ENCODE results near the gene MYO18A. TPM values are rescaled to one million over a fixed set of nuclear protein-coding genes. Genes with fewer than 3 reads are reported as not detected.
A peak's percentile ranks its signal among the peaks of the same experiment; 100 is the strongest.

Gene MYO18A
- total RNA-seq, 1 donor from 2014 or later, result 45.9 TPM

DNA sequence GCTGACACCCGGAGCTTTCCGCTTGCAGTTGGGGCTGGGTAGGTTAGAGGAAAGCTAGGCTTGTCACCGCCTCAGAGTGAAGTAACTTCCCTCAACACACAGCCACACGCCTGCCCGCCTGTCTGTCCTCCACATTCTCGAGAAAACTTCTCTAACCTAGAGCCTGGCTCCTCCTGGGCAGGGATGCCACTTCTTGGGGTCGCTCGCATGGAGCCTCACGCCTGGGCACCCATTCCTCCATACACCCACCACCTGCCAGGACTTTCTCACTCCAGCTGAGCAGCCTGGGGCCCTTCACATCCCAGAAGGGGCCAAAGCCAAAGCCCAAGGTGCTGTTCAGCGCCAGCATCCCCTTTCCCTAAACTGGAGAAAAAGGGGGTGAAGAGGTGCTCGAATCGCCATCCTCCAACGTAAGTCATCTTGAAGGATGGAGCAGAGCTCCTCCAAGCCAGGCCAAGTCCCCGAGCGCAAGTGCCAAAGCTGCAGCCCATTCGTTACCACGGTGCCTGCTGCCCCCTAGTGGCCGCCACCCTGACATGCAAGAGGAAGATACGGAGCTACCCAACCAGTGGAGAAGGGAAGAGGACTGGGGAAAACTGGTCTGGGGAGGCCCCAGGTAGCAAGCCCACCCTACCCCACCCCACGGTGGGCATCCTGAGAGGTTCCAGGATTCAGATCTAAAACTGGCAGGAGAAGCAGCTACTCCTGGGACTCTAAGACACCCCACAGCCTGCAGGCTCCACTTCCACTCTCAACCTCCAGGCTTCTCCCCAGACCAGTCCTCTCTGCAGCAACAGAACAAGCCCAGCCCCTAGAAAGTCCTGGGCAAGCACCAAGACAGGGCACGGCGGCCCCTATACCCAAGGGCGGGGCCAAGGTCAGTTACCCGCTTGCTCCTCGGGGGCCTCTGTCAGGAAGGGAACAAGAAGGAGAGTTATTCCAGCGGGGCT, 63.1 kb downstream of the MYO18A start:
- no peaks in the 10 kb centered on the region for H3K79me2 ChIP-seq (ENCODE audit: insufficient read depth, low read length)
- H3K9me3 Mint-ChIP-seq (ENCODE audit: unreplicated experiment), result no peaks in the 10 kb centered on the region
- H3K9me3 ChIP-seq (ENCODE audit: insufficient read depth, low read depth, low read length), result no peaks in the 10 kb centered on the region
- no peak overlapping the region for H3K27ac Mint-ChIP-seq (ENCODE audit: unreplicated experiment)
- H3K4me2 ChIP-seq (ENCODE audit: low read length), result no peak overlapping the region
- H3K4me1 Mint-ChIP-seq (ENCODE audit: low read depth, unreplicated experiment), result peaks cover 9% of the 10 kb centered on the region
- no peak overlapping the region for H3K9ac ChIP-seq (ENCODE audit: low read length)
- H3K4me3 ChIP-seq (ENCODE audit: insufficient read depth, low read depth, low read length), result no peak overlapping the region
- H3K4me1 ChIP-seq (ENCODE audit: insufficient read depth, low read length), result peaks cover 18% of the 10 kb centered on the region
- H3K27ac ChIP-seq (ENCODE audit: low read depth, low read length), result no peak overlapping the region
- DNase-seq (ENCODE audit: low read depth), result no peak
- no peaks in the 10 kb centered on the region for H3K27me3 ChIP-seq (ENCODE audit: insufficient read depth, low read length)
- no peak overlapping the region for H3K4me3 Mint-ChIP-seq (ENCODE audit: unreplicated experiment)
- H3K36me3 Mint-ChIP-seq (ENCODE audit: low read depth, unreplicated experiment), result peaks cover 31% of the 10 kb centered on the region
- H3K36me3 ChIP-seq (ENCODE audit: insufficient read depth, low read length), result no peaks in the 10 kb centered on the region
- TF ChIP-seq EZH2 (IDR thresholded peaks at IDR 0.05; ENCODE audit: insufficient read depth, low read length), result no peak
- TF ChIP-seq, protein P1, sequence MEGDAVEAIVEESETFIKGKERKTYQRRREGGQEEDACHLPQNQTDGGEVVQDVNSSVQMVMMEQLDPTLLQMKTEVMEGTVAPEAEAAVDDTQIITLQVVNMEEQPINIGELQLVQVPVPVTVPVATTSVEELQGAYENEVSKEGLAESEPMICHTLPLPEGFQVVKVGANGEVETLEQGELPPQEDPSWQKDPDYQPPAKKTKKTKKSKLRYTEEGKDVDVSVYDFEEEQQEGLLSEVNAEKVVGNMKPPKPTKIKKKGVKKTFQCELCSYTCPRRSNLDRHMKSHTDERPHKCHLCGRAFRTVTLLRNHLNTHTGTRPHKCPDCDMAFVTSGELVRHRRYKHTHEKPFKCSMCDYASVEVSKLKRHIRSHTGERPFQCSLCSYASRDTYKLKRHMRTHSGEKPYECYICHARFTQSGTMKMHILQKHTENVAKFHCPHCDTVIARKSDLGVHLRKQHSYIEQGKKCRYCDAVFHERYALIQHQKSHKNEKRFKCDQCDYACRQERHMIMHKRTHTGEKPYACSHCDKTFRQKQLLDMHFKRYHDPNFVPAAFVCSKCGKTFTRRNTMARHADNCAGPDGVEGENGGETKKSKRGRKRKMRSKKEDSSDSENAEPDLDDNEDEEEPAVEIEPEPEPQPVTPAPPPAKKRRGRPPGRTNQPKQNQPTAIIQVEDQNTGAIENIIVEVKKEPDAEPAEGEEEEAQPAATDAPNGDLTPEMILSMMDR (IDR thresholded peaks at IDR 0.05; ENCODE audit: insufficient read depth, low read depth, low read length), result peak; percentile 82
- no peaks in the 10 kb centered on the region for H3K27me3 Mint-ChIP-seq (ENCODE audit: low read depth, unreplicated experiment)
- H4K20me1 ChIP-seq (ENCODE audit: insufficient read depth, low read length), result peaks cover 29% of the 10 kb centered on the region
- H2AFZ ChIP-seq (ENCODE audit: low read depth, low read length), result no peak overlapping the region
- FAIRE-seq, result no peak

DNA sequence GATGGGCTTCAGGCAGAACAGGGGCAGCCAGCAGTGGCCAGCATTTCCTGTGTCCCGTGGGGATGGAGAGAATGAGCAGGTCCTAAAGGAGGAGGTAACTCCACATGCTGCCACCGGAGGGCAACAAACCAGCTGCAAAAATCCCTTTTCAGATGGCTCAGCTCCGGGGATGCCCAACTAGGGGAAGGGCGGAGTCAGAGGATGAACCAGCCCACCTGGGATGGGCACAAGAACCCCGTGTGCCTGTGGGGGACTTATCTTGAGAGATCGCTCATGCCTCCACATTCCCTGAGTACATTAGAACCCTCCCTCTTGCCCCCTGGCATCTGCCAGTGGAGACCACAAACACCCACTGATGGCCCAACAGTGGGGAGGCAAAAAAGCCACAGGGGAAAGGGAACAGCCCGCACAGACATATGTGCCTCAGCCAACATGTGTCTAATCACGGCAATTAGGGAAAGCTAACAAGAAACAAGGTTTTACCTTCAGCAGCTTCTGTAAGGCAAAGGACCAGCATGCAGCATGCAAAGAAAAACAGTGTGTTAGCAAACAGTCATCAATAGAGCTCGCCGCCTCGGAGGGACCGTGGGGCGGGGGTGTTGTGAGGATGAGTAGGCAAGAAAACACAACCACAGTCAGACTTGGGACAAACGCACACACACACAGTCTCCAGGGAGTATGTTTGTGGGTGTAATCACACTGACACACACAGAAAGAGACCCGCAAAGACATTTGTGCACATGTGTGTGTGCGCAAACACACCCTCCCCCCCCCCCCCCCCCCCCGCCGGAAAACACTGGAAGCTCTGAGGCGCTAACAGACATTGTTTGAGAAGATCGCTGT, 64.0 kb downstream of the MYO18A start:
- no peak overlapping the region for H3K9ac ChIP-seq (ENCODE audit: low read length)
- TF ChIP-seq, protein P1 (IDR thresholded peaks at IDR 0.05; ENCODE audit: insufficient read depth, low read depth, low read length), result peak; percentile 42
- no peak for TF ChIP-seq EZH2 (IDR thresholded peaks at IDR 0.05; ENCODE audit: insufficient read depth, low read length)
- no peak overlapping the region for H2AFZ ChIP-seq (ENCODE audit: low read depth, low read length)
- H4K20me1 ChIP-seq (ENCODE audit: insufficient read depth, low read length), result peaks cover 30% of the 10 kb centered on the region
- H3K4me1 ChIP-seq (ENCODE audit: insufficient read depth, low read length), result peaks cover 18% of the 10 kb centered on the region
- FAIRE-seq (no peak), DNase-seq (ENCODE audit: low read depth) (no peak)
- peaks cover 27% of the 10 kb centered on the region for H3K36me3 Mint-ChIP-seq (ENCODE audit: low read depth, unreplicated experiment)
- no peaks in the 10 kb centered on the region for H3K36me3 ChIP-seq (ENCODE audit: insufficient read depth, low read length)
- no peak overlapping the region for H3K27ac ChIP-seq (ENCODE audit: low read depth, low read length)
- no peaks in the 10 kb centered on the region for H3K27me3 ChIP-seq (ENCODE audit: insufficient read depth, low read length)
- H3K79me2 ChIP-seq (ENCODE audit: insufficient read depth, low read length), result no peaks in the 10 kb centered on the region
- H3K4me1 Mint-ChIP-seq (ENCODE audit: low read depth, unreplicated experiment), result peaks cover 9% of the 10 kb centered on the region
- no peaks in the 10 kb centered on the region for H3K27me3 Mint-ChIP-seq (ENCODE audit: low read depth, unreplicated experiment)
- H3K4me2 ChIP-seq (ENCODE audit: low read length), result peak overlapping the region; percentile 26
- no peaks in the 10 kb centered on the region for H3K9me3 ChIP-seq (ENCODE audit: insufficient read depth, low read depth, low read length)
- no peaks in the 10 kb centered on the region for H3K9me3 Mint-ChIP-seq (ENCODE audit: unreplicated experiment)
- no peak overlapping the region for H3K27ac Mint-ChIP-seq (ENCODE audit: unreplicated experiment)
- H3K4me3 ChIP-seq (ENCODE audit: insufficient read depth, low read depth, low read length), result no peak overlapping the region
- H3K4me3 Mint-ChIP-seq (ENCODE audit: unreplicated experiment), result no peak overlapping the region
